ENCODE results near the gene ABCA10. TPM values are rescaled to one million over a fixed set of nuclear protein-coding genes. Genes with fewer than 3 reads are reported as not detected.

The ABCA10 gene
- total and polyA plus RNA-seq, 2 experiments from 2014 or later = not detected

DNA sequence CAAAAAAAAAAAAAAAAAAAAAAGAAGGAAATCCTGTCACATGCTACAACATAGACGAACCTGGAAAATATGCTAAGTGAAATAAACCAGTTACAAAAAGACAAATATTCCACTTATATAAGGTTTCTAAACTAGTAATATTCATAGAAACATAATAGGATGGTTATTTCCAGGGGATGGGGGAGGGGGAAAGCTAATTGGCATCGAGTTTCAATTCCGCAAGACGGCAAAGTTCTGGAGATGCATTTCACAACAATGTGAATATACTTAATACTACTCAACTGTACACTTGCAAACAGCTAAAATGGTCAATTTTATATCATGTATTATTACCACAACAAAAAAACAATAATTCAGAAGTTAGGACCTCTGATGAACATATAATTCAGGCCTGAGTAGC, 130.0 kb downstream of the ABCA10 start:
- Histone ChIP-seq H2AFZ (peak overlapping the region; percentile 61; the same call in 1 of the 2 replicates), H3F3A (replicated peaks; ENCODE audit: low read depth) (no peaks in the 10 kb centered on the region), H3K79me2 (replicated peaks; ENCODE audit: insufficient read depth) (no peaks in the 10 kb centered on the region), H3K27ac (ENCODE audit: low read depth) (no peak overlapping the region), H3K27me3 (ENCODE audit: insufficient read depth) (no peaks in the 10 kb centered on the region), H3K9me2 (ENCODE audit: insufficient read depth) (no peaks in the 10 kb centered on the region), H3K36me3 (ENCODE audit: insufficient read depth) (no peaks in the 10 kb centered on the region), H4K20me1 (replicated peaks; ENCODE audit: insufficient read depth) (no peaks in the 10 kb centered on the region), H3K4me1 (ENCODE audit: insufficient read depth) (no peaks in the 10 kb centered on the region), H3K4me3 (no peak overlapping the region), H3K4me2 (no peak overlapping the region)
- ATAC-seq (no peak), DNase-seq (ENCODE audit: low spot score) (no peak)
- H3K9me3 Mint-ChIP-seq = no peaks in the 10 kb centered on the region
- TF ChIP-seq EZH2phosphoT487 (IDR thresholded peaks at IDR 0.05; ENCODE audit: unreplicated experiment) (no peak), JUNB (IDR thresholded peaks at IDR 0.05; ENCODE audit: unreplicated experiment) (no peak), POLR2AphosphoS5 (IDR thresholded peaks at IDR 0.05; ENCODE audit: low read depth) (no peak)
- TF ChIP-seq, protein P1, sequence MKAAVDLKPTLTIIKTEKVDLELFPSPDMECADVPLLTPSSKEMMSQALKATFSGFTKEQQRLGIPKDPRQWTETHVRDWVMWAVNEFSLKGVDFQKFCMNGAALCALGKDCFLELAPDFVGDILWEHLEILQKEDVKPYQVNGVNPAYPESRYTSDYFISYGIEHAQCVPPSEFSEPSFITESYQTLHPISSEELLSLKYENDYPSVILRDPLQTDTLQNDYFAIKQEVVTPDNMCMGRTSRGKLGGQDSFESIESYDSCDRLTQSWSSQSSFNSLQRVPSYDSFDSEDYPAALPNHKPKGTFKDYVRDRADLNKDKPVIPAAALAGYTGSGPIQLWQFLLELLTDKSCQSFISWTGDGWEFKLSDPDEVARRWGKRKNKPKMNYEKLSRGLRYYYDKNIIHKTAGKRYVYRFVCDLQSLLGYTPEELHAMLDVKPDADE (IDR thresholded peaks at IDR 0.05) = no peak
- H3K36me3 Mint-ChIP-seq (ENCODE audit: low read depth) = no peaks in the 10 kb centered on the region
- no peak overlapping the region for H3K27ac Mint-ChIP-seq
- H3K4me3 Mint-ChIP-seq = no peak overlapping the region
- H3K4me1 Mint-ChIP-seq = no peaks in the 10 kb centered on the region; the same call in 2 of the 3 replicates
- no peaks in the 10 kb centered on the region for H3K27me3 Mint-ChIP-seq (ENCODE audit: insufficient read depth, low read depth, poor library complexity)

Small RNA genes lying within 50 kb of the gene (microRNA-seq; reads per million reads assigned to microRNA genes)
- not detected for gene MIR4524A
- not detected for gene MIR4524B

Small RNA genes lying within 50 kb of the gene (small RNA-seq; reads per million reads assigned to genes)
- gene MIR4524B (ENCODE audit: low replicate concordance) = not detected

Other genes with a start within 250 kb of the ABCA10 start
- not detected in 2 replicates for gene ABCA9, start 167.9 kb downstream of the ABCA10 start, total RNA-seq (2014; rRNA removed; shearing (Covaris generic))
- not detected in 2 replicates for gene ABCA9, start 167.9 kb downstream of the ABCA10 start, polyA plus RNA-seq (2016; fragmentation: Nextera tagmentation; extraction: Ambion mirVana)
- gene ABCA6, start 86.9 kb downstream of the ABCA10 start, total RNA-seq (2014; rRNA removed; shearing (Covaris generic)) = not detected in 2 replicates
- gene ABCA6, start 86.9 kb downstream of the ABCA10 start, polyA plus RNA-seq (2016; fragmentation: Nextera tagmentation; extraction: Ambion mirVana) = not detected in 2 replicates
- 3.1 and 12.2 TPM in 2 replicates for gene ABCA5, start 98.3 kb upstream of the ABCA10 start, total RNA-seq (2014; rRNA removed; shearing (Covaris generic))
- 2.6 and 3.4 TPM in 2 replicates for gene ABCA5, start 98.3 kb upstream of the ABCA10 start, polyA plus RNA-seq (2016; fragmentation: Nextera tagmentation; extraction: Ambion mirVana)
- gene MAP2K6, start 185.9 kb upstream of the ABCA10 start, total RNA-seq (2014; rRNA removed; shearing (Covaris generic)) = 26.3 and 27.0 TPM in 2 replicates
- gene MAP2K6, start 185.9 kb upstream of the ABCA10 start, polyA plus RNA-seq (2016; fragmentation: Nextera tagmentation; extraction: Ambion mirVana) = 31.1 and 33.2 TPM in 2 replicates